Bronchus fibroblast of lung (primary cell): Measurements from ENCODE around the gene OR14K1. TPM values are rescaled to one million over a fixed set of nuclear protein-coding genes. Genes with fewer than 3 reads are reported as not detected.

ENCODE experiments used
- total RNA-seq: library from RNA; depleted of rRNA; stranded (reverse); fragments of >200 nt; gene quantifications from 2 replicates; pipeline ENCODE4 v1.2.3, GENCODE V29; 2015

The OR14K1 gene
- not detected in 2 replicates for total RNA-seq

GRCh38 chr1:247738315-247738714 is at the start of gene OR14K1:
OR14K1 (plus strand) TSS chr1:247738615; CDS start chr1:247738615, 0 bp downstream.

GRCh38 chr1:247716546-247716945 is 21.9 kb upstream of the OR14K1 start, which contains the start of gene OR6F1:
OR6F1 (minus strand) TSS chr1:247716646; CDS start chr1:247712755, 3,891 bp downstream.

GRCh38 chr1:247748041-247748440 is 9.6 kb downstream of the OR14K1 start, which contains the start of gene OR14A2:
OR14A2 (minus strand) TSS chr1:247748141.

GRCh38 chr1:247760456-247760855 is 22.0 kb downstream of the OR14K1 start, which contains the start of gene OR1C1:
OR1C1 (minus strand) TSS chr1:247760556; CDS start chr1:247758406, 2,150 bp downstream.

Other genes with a start within 250 kb of the OR14K1 start
- gene OR2C3, start 202.2 kb upstream of the OR14K1 start, total RNA-seq, result not detected in 2 replicates
- not detected in 2 replicates for gene GCSAML, start 189.5 kb upstream of the OR14K1 start, total RNA-seq
- gene OR2G2, start 150.3 kb upstream of the OR14K1 start, total RNA-seq, result not detected in 2 replicates
- not detected in 2 replicates for gene OR2G3, start 133.0 kb upstream of the OR14K1 start, total RNA-seq
- gene OR13G1, start 58.9 kb upstream of the OR14K1 start, total RNA-seq, result not detected in 2 replicates
- not detected in 2 replicates for gene OR6F1, start 22.0 kb upstream of the OR14K1 start, total RNA-seq
- gene OR14A2, start 9.5 kb downstream of the OR14K1 start, total RNA-seq, result not detected in 2 replicates
- gene OR1C1, start 21.9 kb downstream of the OR14K1 start, total RNA-seq, result not detected in 2 replicates
- gene OR14A16, start 85.5 kb downstream of the OR14K1 start, total RNA-seq, result not detected in 2 replicates
- gene OR11L1, start 103.3 kb downstream of the OR14K1 start, total RNA-seq, result not detected in 2 replicates
- not detected in 2 replicates for gene TRIM58, start 118.6 kb downstream of the OR14K1 start, total RNA-seq
- not detected in 2 replicates for gene OR2W3, start 157.0 kb downstream of the OR14K1 start, total RNA-seq
- gene OR2T8, start 181.6 kb downstream of the OR14K1 start, total RNA-seq, result not detected in 2 replicates
- gene OR2AJ1, start 186.3 kb downstream of the OR14K1 start, total RNA-seq, result not detected in 2 replicates
- not detected in 2 replicates for gene OR2L8, start 210.2 kb downstream of the OR14K1 start, total RNA-seq
- gene OR2AK2, start 226.6 kb downstream of the OR14K1 start, total RNA-seq, result not detected in 2 replicates